IPS-15b (cell line): ENCODE results near the gene FITM1.

Experiments
- H3K27me3 ChIP-seq: one replicate; pipeline ENCODE4 v1.6.1; 2013; ENCODE audit warnings: low read length; ENCODE audit not compliant: control insufficient read depth, insufficient read depth
- H3K36me3 ChIP-seq: one replicate; pipeline ENCODE4 v1.6.1; 2013; ENCODE audit warnings: low read length; ENCODE audit not compliant: control insufficient read depth, insufficient read depth
- H3K4me1 ChIP-seq: one replicate; pipeline ENCODE4 v1.6.1; 2013; ENCODE audit warnings: mild to moderate bottlenecking, low read length; ENCODE audit not compliant: control insufficient read depth, insufficient read depth
- H3K4me3 ChIP-seq: one replicate; pipeline ENCODE4 v1.5.1; 2013; ENCODE audit warnings: low read depth, low read length
- H3K9ac ChIP-seq: one replicate; pipeline ENCODE4 v1.6.1; 2013; ENCODE audit warnings: low read depth, mild to moderate bottlenecking, low read length
- H3K9me3 ChIP-seq: one replicate; pipeline ENCODE4 v1.6.1; 2013; ENCODE audit warnings: mild to moderate bottlenecking, low read length; ENCODE audit not compliant: control insufficient read depth, insufficient read depth

FITM1 gene

DNA sequence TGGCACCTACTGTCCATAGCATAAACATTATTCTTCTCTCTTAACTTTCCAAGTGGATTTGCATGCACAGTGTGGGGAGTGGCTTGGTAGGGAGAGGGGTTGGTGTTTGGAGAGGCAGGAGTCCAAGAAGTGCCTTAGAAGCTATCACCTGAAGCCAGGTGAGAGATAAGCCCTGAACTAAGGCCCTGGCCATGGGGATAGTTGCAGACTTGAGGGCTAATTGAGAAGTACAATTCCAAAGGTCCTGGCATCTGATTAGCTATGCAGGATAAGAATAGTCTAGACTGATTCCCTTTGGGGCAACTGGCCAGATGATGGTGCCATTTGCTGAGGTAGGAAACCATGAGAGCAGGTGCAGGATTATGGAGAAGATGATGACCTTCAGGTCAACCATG is 38.4 kb upstream of the FITM1 start:
- Histone ChIP-seq H3K9me3 (no peaks in the 10 kb centered on the region), H3K4me1 (peaks cover 8% of the 10 kb centered on the region), H3K36me3 (peaks cover 5% of the 10 kb centered on the region), H3K9ac (no peak overlapping the region), H3K27me3 (peaks cover 6% of the 10 kb centered on the region), H3K4me3 (no peak overlapping the region)

DNA sequence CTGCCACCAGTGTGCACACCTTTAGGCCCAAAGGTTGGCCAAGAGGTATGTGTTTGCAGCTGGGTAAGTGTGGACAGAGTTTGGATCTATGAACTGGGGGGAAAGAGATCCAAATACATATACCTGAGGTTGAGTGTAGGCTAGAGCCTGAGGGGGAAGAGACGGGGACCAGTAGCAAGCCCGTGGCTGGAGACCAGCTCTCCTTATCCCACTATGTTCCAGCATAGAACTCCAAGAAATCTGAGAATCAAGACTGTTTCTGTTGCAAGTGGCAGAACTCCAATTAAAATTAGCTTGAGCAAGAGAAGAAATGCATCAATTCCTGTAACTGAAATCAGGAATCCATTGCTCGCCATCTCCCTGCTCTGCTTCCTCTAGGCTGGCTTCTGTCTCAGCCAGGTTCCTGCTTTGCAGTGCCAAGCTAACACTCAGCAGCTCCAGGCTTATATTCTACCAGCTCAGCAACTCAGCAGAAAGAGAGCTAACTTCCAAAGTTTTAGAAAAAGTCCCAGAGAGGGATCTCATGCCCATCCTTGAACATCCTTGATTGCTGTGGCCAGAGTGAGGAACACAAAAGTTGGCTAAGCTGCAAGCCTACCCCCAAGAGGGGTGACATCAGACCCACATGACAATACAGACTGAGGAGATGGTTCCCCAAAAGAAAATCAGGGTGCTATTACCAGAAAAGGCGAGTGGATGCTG is 37.8 kb upstream of the FITM1 start:
- peaks cover 6% of the 10 kb centered on the region for H3K36me3 ChIP-seq
- no peak overlapping the region for H3K9ac ChIP-seq
- H3K27me3 ChIP-seq: peaks cover 6% of the 10 kb centered on the region
- H3K4me1 ChIP-seq: peaks cover 8% of the 10 kb centered on the region
- H3K4me3 ChIP-seq: no peak overlapping the region
- no peaks in the 10 kb centered on the region for H3K9me3 ChIP-seq

DNA sequence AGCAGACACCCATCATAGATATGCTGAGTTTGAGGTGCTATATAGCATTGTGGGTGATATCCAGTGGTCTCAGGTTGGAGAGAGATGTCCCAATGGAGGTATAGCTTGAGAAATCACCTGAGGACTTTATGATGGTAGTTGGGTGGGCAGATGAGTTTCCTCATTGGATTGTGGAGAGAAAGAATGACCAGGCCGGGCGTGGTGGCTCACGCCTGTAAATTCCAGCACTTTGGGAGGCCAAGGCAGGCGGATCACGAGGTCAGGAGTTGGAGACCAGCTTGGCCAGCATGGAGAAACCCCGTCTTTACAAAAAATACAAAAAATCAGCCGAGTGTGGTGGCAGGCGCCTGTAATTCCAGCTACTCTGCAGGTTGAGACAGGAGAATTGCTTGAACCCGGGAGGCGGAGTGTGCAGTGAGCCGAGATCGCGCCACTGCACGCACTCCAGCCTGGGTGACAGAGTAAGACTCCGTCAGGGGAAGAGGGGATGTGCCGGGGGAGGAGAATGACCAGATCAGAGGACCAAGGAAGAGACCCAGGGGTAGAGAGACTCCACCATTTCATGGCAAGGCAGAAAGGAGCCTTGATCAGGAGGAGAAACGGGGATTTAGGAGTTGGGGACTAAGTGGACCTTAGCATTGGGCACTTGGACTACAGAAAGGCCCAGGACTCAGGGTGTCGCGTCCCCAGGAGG is 37.1 kb upstream of the FITM1 start:
- peaks cover 11% of the 10 kb centered on the region for H3K36me3 ChIP-seq
- H3K27me3 ChIP-seq: peaks cover 6% of the 10 kb centered on the region
- H3K9ac ChIP-seq: peak overlapping the region; percentile 71
- H3K4me3 ChIP-seq: peak overlapping the region; percentile 39
- peaks cover 8% of the 10 kb centered on the region for H3K4me1 ChIP-seq
- H3K9me3 ChIP-seq: no peaks in the 10 kb centered on the region

DNA sequence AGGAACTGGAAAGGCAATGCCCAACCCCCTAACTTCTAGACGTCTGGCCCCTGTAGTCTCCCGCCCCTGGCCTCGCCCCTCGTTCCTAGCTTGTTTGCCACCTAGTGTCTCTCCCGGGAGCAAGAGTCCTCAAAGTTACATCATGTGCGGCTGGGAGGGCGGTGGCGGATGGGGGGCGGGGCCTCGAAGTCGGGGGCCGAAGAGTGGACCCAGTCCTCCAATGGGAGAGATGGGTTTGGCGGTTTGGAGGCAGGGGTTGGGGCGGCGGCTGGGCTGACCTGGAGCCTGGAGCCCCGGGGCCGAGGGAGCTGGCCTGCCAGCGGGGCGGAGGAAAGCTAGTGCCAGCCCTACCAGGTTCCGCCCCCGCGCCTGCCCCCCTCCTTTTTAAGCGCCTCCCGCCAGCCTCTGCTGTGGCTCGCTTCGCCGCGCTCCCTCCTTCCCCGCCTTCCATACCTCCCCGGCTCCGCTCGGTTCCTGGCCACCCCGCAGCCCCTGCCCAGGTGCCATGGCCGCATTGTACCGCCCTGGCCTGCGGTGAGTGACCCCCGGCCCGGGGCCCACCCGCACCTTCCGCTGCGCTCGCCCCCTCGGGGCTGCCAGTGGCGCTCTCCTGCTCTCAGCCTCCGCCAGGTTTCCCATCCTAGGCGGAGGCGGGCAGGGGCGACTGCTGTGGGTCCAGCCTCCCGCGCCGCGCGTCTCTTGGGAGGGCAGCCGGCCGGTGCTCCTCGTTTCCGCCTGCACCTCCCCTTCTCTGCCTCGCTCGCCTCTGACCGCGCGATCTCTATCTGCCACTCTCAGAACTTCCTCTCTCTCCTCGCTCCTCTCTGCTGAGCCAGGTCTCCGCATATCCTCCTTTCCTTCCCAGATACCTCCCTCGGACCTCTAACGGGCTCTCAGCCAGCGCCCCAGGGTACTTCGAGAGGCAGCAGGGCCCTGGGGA is 36.3 kb upstream of the FITM1 start, which contains the start of gene PCK2:
TSS of gene PCK2 (plus strand) at position 411 of the 940 bp plus-strand sequence. CDS start at position 506, 95 bp downstream.
- Histone ChIP-seq H3K9me3 (no peaks in the 10 kb centered on the region), H3K27me3 (peaks cover 6% of the 10 kb centered on the region), H3K4me1 (peaks cover 8% of the 10 kb centered on the region), H3K36me3 (peaks cover 17% of the 10 kb centered on the region), H3K9ac (peak within 1 kb of the TSS; percentile 95), H3K4me3 (peak within 1 kb of the TSS; percentile 94)

DNA sequence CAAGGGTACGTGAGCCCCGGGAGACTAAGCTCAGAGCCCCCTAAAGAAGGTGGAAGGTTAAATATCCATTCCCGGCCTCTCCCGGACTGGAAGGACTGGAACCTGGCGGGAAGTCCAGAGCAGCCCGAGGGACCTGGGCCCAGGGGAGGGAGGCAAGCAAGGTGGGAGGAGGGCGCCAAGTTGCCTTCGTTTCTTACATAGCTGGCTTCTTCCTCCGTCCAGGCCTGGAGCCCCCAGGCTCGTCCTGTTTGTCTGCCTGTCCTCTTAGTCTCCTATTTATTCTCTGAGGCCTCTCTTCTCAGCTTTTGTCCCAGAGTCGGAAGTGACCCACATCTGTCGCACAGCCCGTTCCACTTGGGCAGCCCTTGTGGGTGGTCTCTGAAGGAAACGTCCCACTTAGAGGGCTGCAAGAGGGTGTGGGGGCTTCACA is 35.6 kb upstream of the FITM1 start:
- Histone ChIP-seq H3K4me3 (peak overlapping the region; percentile 94), H3K4me1 (peaks cover 8% of the 10 kb centered on the region), H3K36me3 (peaks cover 23% of the 10 kb centered on the region), H3K9ac (peak overlapping the region; percentile 95), H3K27me3 (peaks cover 6% of the 10 kb centered on the region), H3K9me3 (no peaks in the 10 kb centered on the region)

DNA sequence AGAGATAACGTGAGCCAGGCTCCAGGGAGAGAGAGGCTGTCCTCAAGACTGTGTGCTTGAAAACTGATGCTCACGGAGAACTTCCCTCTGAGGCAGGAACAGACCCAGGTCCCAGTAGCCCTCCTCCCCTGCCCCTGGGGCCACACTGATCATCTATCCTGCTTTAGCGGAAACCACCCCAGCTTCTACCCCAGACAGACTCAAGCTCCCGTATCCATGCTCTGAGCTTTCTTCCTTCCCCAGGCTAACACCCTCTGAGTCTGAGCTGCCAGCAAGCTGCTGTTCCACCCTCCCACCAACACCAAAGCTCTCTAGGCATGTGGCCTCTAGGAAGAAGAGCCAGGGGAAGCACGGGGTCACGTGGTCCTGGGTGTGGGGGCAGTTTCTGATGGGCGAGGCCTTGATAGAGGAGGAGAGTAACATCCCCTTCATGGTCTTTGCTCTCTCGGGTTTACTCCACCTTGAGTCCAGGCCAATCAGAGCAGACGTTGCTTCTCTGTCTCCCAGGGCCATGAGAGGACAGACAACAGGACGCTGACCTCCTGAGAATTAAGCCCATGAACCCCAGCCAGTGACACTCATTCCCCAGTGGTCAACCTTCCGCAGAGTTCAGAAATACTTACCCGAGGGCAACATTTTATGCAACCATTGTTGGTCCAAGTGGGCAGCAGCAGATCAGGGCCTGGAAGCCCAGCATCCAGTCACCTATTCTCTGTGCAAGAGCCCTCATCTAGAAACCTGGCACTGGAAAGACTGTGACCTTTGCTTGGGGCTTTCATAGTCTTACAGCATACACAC is 35.0 kb upstream of the FITM1 start:
- H3K9ac ChIP-seq: peak overlapping the region; percentile 95
- peaks cover 8% of the 10 kb centered on the region for H3K4me1 ChIP-seq
- H3K36me3 ChIP-seq: peaks cover 27% of the 10 kb centered on the region
- no peaks in the 10 kb centered on the region for H3K9me3 ChIP-seq
- peak overlapping the region; percentile 94 for H3K4me3 ChIP-seq
- H3K27me3 ChIP-seq: peaks cover 6% of the 10 kb centered on the region

DNA sequence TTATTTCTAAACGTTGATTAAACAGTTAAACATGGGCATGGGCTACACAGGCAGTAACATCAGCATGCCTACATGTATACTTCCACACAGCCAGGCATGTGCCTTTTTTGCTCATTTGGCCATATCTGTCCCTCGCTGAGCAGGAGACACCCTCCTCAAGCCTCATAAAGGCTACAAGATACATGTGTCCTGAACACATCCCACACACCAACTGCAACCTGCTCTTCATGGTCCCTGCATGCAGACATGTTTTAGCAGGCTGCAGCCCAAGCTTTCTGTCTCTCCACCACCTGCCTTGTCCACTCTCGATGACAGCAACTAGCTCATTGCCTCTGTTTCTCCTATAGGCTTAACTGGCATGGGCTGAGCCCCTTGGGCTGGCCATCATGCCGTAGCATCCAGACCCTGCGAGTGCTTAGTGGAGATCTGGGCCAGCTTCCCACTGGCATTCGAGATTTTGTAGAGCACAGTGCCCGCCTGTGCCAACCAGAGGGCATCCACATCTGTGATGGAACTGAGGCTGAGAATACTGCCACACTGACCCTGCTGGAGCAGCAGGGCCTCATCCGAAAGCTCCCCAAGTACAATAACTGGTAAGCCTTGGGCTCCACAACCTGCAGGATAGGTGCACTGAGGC is 33.8 kb upstream of the FITM1 start:
- Histone ChIP-seq H3K4me3 (no peak overlapping the region), H3K4me1 (peaks cover 8% of the 10 kb centered on the region), H3K9me3 (no peaks in the 10 kb centered on the region), H3K9ac (no peak overlapping the region), H3K27me3 (peaks cover 6% of the 10 kb centered on the region), H3K36me3 (peaks cover 36% of the 10 kb centered on the region)

DNA sequence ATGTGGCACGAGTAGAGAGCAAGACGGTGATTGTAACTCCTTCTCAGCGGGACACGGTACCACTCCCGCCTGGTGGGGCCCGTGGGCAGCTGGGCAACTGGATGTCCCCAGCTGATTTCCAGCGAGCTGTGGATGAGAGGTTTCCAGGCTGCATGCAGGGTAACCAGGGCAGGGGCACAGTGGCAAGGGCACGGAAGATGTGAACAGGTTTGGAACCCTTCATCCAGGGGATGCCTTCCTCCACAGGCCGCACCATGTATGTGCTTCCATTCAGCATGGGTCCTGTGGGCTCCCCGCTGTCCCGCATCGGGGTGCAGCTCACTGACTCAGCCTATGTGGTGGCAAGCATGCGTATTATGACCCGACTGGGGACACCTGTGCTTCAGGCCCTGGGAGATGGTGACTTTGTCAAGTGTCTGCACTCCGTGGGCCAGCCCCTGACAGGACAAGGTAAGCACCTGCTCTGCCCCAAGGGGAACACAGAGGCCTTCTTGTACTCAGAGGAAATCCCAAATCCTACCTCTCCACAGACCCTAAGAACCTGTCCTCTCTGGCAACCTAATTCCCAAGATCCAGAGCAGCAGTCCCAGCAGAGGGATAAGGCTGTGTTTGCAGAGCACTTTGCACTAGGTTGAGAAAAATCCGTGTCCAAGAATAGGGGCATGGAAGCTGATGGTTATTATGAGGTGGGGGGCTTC is 32.1 kb upstream of the FITM1 start:
- Histone ChIP-seq H3K36me3 (peaks cover 45% of the 10 kb centered on the region), H3K4me3 (no peak overlapping the region), H3K27me3 (no peaks in the 10 kb centered on the region), H3K9me3 (no peaks in the 10 kb centered on the region), H3K4me1 (peaks cover 8% of the 10 kb centered on the region), H3K9ac (no peak overlapping the region)

DNA sequence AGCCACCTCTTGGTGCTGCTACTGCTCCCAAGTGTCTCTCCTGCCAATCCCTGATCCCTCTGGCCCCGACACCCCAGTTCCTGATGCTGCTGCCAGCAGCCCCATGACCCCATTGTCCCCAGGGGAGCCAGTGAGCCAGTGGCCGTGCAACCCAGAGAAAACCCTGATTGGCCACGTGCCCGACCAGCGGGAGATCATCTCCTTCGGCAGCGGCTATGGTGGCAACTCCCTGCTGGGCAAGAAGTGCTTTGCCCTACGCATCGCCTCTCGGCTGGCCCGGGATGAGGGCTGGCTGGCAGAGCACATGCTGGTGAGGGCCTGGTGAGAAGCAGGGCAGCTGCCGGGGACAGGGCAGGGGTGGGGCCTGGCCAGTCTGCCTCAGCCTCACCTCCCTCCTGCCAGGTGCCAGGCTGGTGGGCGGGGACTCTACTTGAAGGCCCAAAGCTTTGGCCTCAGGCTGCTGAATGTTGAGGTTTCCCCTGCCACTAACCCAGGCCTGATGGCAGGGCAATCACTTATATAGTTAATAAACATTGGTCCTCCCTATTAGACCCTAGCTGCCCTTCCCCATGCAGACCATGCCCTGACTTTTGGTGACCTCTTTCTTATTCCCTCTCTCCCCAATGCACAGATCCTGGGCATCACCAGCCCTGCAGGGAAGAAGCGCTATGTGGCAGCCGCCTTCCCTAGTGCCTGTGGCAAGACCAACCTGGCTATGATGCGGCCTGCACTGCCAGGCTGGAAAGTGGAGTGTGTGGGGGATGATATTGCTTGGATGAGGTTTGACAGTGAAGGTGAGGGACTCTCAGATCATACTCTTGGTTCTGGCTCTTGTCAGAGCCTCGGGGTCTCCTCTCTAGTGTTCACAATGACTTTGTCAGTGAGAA is 31.3 kb upstream of the FITM1 start:
- H3K4me3 ChIP-seq: no peak overlapping the region
- H3K9me3 ChIP-seq: no peaks in the 10 kb centered on the region
- peaks cover 8% of the 10 kb centered on the region for H3K4me1 ChIP-seq
- no peaks in the 10 kb centered on the region for H3K27me3 ChIP-seq
- H3K9ac ChIP-seq: no peak overlapping the region
- peaks cover 52% of the 10 kb centered on the region for H3K36me3 ChIP-seq
